Skeletal muscle tissue (tissue), 4 donors: Measurements from ENCODE around the gene XPO6. TPM values are rescaled to one million over a fixed set of nuclear protein-coding genes. Genes with fewer than 3 reads are reported as not detected.

Experiments used
- H3K27ac ChIP-seq: one replicate; pipeline ENCODE4 v1.7.0; 2013; ENCODE audit warnings: mild to moderate bottlenecking, low read depth, low read length, inconsistent platforms
- H3K27me3 ChIP-seq, 3 donors: one replicate each; pipeline ENCODE4 v1.7.0; 2013; ENCODE audit warnings: low read length in 3 of 3; ENCODE audit not compliant: control insufficient read depth in 3 of 3, insufficient read depth in 3 of 3
- H3K36me3 ChIP-seq, 3 donors: one replicate each; pipeline ENCODE4 v1.7.0; 2013; ENCODE audit warnings: low read length in 3 of 3; ENCODE audit not compliant: control insufficient read depth in 3 of 3, insufficient read depth in 3 of 3
- H3K4me1 ChIP-seq, 3 donors: one replicate each; pipeline ENCODE4 v1.7.0; 2013; ENCODE audit warnings: low read length in 3 of 3, mild to moderate bottlenecking in 3 of 3; ENCODE audit not compliant: control insufficient read depth in 3 of 3, insufficient read depth in 3 of 3
- H3K4me3 ChIP-seq, 3 donors: one replicate each; pipeline ENCODE4 v1.7.0; 2013; ENCODE audit warnings: low read length in 3 of 3
- H3K9ac ChIP-seq, 3 donors: one replicate each; pipeline ENCODE4 v1.7.0; 2013; ENCODE audit warnings: low read length in 3 of 3, mild to moderate bottlenecking in 3 of 3, moderate library complexity in 2 of 3, low read depth in 1 of 3
- H3K9me3 ChIP-seq, 3 donors: one replicate each; pipeline ENCODE4 v1.7.0; 2013; ENCODE audit warnings: low read length in 3 of 3; ENCODE audit not compliant: control insufficient read depth in 3 of 3
- total RNA-seq: library from RNA; depleted of rRNA; stranded (reverse); fragments of >200 nt; gene quantifications from one replicate; pipeline ENCODE4 v1.2.3, GENCODE V29; 2014
- donor health status: Osteomylitis.

XPO6 gene
- total RNA-seq, 1 donor from 2014 or later, result 33.9 TPM

GRCh38 chr16:28212532-28212873 lies 738 bp upstream of the XPO6 start:
- Histone ChIP-seq H3K36me3 (peaks cover 8 to 10% (median 9%) of the 10 kb centered on the region in 3 donors), H3K4me3 (peak overlapping the region; percentile 82 to 93 (median 87)), H3K4me1 (peaks cover 9 to 26% (median 10%) of the 10 kb centered on the region in 3 donors), H3K27ac (no peak overlapping the region), H3K9me3 (no peaks in the 10 kb centered on the region), H3K27me3 (no peaks in the 10 kb centered on the region), H3K9ac (peak overlapping the region in 1 of 3 donors; percentile 20)

GRCh38 chr16:28210979-28211588 lies 681 bp downstream of the XPO6 start:
- H3K4me3 ChIP-seq, result peak overlapping the region; percentile 64 to 87 (median 76)
- peak overlapping the region; percentile 69 to 87 (median 80) for H3K9ac ChIP-seq
- H3K4me1 ChIP-seq, result peaks cover 9 to 29% (median 10%) of the 10 kb centered on the region in 3 donors
- no peaks in the 10 kb centered on the region for H3K27me3 ChIP-seq
- peak overlapping the region; percentile 68 for H3K27ac ChIP-seq
- H3K9me3 ChIP-seq, result no peaks in the 10 kb centered on the region
- H3K36me3 ChIP-seq, result peaks cover 9 to 10% (median 10%) of the 10 kb centered on the region in 3 donors

DNA sequence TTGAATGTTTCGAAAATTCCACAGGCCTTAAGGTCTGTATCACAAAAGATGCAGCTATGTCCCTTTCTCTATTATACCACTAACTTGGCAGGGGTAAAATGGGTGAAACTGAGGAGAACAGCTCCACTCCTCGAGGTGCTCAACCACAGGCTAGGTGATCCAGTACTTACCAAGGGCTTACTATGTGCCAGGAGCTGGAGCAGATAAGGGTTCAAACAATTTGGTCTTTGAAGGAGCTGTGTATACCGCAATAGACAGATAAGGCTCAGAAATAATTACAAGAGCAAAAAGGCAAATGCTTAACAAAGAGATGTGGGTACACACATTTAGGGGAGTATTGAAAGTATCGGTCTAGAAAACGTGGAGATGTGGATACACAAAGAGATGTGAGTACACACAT lies 1.5 kb downstream of the XPO6 start:
- Histone ChIP-seq H3K4me3 (peak overlapping the region in 2 of 3 donors; percentile 29 to 64), H3K36me3 (peaks cover 9 to 14% (median 10%) of the 10 kb centered on the region in 3 donors), H3K4me1 (peaks cover 9 to 29% (median 10%) of the 10 kb centered on the region in 3 donors), H3K27me3 (no peaks in the 10 kb centered on the region), H3K27ac (no peak overlapping the region), H3K9ac (no peak overlapping the region), H3K9me3 (no peaks in the 10 kb centered on the region)

DNA sequence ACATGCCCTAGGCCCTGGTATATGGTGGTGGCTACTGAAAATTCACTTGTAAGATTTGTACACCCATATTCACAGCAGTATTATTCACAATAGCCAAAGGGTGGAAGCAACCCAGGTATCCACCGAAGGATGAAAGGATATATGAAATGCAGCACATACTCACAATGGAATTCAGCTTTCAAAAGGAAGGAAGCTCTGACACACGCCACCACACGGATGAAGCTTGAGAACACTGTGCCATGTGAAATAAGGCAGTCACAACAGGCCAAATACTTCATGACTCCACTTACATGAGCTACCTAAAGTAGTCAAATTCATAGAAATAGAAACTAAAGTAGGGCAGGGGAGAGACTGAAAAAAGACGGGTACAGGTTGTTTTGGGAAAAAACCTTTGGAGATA lies 2.9 kb downstream of the XPO6 start:
- peaks cover 16 to 38% (median 17%) of the 10 kb centered on the region in 3 donors for H3K4me1 ChIP-seq
- peaks cover 13 to 24% (median 18%) of the 10 kb centered on the region in 3 donors for H3K36me3 ChIP-seq

DNA sequence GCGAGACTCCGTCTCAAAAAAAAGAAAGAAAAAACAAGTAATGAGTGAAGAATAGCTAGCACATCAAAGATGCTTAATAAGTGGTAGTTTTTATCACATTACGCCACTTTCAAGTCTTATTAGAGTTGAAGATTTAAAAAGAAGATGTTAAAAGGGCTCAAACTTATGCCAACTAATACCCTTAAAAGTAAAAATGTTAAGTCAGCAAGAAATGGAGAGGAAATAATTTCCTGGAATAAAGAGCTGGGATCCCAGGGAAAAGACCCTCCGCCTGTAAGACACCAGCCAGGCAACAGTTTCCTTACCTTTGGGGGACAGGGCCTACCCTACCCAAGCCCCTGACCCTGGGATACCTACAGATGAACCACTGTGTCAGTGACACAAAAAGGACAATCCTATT lies 3.6 kb downstream of the XPO6 start:
- Histone ChIP-seq H3K4me3 (no peak overlapping the region), H3K4me1 (peaks cover 16 to 39% (median 21%) of the 10 kb centered on the region in 3 donors), H3K27me3 (no peaks in the 10 kb centered on the region), H3K36me3 (peaks cover 13 to 24% (median 18%) of the 10 kb centered on the region in 3 donors), H3K9ac (no peak overlapping the region), H3K9me3 (no peaks in the 10 kb centered on the region), H3K27ac (no peak overlapping the region)

More for the DNA sequence above, 2.9 kb downstream of the XPO6 start:
- Histone ChIP-seq H3K4me3 (no peak overlapping the region), H3K27ac (no peak overlapping the region), H3K27me3 (no peaks in the 10 kb centered on the region), H3K9me3 (no peaks in the 10 kb centered on the region), H3K9ac (no peak overlapping the region)

DNA sequence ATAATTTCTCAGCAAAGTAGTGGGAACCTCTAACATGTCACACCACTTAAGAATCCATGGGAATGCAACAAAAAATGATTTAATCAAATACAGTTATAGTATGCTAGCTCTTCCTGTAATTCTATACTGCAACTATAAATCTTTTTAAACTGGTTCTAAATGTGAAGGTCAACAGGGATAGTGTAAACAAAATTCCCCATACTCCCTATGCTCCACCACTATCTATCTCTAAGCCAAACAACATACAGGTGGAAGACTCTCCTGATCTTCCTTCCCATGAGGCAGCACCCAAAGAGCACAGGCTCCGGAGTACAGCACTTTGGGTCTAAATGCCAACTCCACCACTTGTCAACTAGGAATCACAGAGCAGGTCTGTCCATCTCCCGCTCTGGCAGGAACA lies 4.4 kb downstream of the XPO6 start:
- H3K36me3 ChIP-seq, result peaks cover 17 to 30% (median 22%) of the 10 kb centered on the region in 3 donors
- H3K9me3 ChIP-seq, result no peaks in the 10 kb centered on the region
- H3K4me1 ChIP-seq, result peaks cover 12 to 35% (median 21%) of the 10 kb centered on the region in 3 donors

GRCh38 chr16:28205974-28206373 lies 5.8 kb downstream of the XPO6 start:
- no peak overlapping the region for H3K27ac ChIP-seq
- no peaks in the 10 kb centered on the region for H3K9me3 ChIP-seq
- no peak overlapping the region for H3K9ac ChIP-seq
- H3K4me3 ChIP-seq, result no peak overlapping the region
- no peaks in the 10 kb centered on the region for H3K27me3 ChIP-seq
- peaks cover 10 to 29% (median 20%) of the 10 kb centered on the region in 3 donors for H3K4me1 ChIP-seq
- H3K36me3 ChIP-seq, result peaks cover 24 to 35% (median 26%) of the 10 kb centered on the region in 3 donors

More for the DNA sequence above, 4.4 kb downstream of the XPO6 start:
- Histone ChIP-seq H3K27me3 (no peaks in the 10 kb centered on the region), H3K9ac (no peak overlapping the region), H3K4me3 (no peak overlapping the region), H3K27ac (no peak overlapping the region)

- H3K36me3 ChIP-seq, result peaks cover 24 to 35% (median 27%) of the 10 kb centered on the region in 3 donors
- H3K4me3 ChIP-seq, result no peak overlapping the region
These were observed 6.5 kb downstream of the XPO6 start for GRCh38 chr16:28205117-28205899.

DNA sequence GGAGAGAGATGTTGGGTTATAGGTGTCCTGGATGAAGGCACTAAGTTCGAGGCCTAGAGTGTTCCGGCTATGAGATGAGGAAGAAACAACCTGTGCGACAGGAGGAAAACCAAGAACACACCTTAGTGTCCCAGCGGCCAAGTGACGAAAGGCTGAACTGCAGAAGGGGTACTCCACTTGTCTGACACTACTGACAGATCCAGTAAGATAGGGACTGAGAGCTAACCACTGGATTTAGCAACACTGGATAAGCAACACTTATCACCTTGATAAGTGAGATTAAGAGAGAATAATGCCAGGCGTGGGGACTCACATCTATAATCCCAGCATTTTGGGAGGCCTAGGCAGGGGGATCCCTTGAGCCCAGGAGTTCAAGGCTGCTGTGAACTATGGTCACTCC lies 7.1 kb downstream of the XPO6 start:
- H3K36me3 ChIP-seq, result peaks cover 20 to 35% (median 27%) of the 10 kb centered on the region in 3 donors

More at GRCh38 chr16:28205117-28205899, 6.5 kb downstream of the XPO6 start:
- H3K9ac ChIP-seq, result no peak overlapping the region
- H3K9me3 ChIP-seq, result no peaks in the 10 kb centered on the region
- no peak overlapping the region for H3K27ac ChIP-seq
- peaks cover 7 to 22% (median 14%) of the 10 kb centered on the region in 3 donors for H3K4me1 ChIP-seq
- no peaks in the 10 kb centered on the region for H3K27me3 ChIP-seq

GRCh38 chr16:28204204-28204603 lies 7.6 kb downstream of the XPO6 start:
- H3K9me3 ChIP-seq, result no peaks in the 10 kb centered on the region
- H3K27ac ChIP-seq, result no peak overlapping the region
- no peak overlapping the region for H3K4me3 ChIP-seq
- H3K9ac ChIP-seq, result peak overlapping the region in 2 of 3 donors; percentile 40 to 51
- H3K27me3 ChIP-seq, result no peaks in the 10 kb centered on the region
- peaks cover 7 to 15% (median 11%) of the 10 kb centered on the region in 3 donors for H3K4me1 ChIP-seq
- peaks cover 20 to 35% (median 27%) of the 10 kb centered on the region in 3 donors for H3K36me3 ChIP-seq

More for the DNA sequence above, 7.1 kb downstream of the XPO6 start:
- H3K9ac ChIP-seq, result peak overlapping the region in 2 of 3 donors; percentile 40 to 51
- no peak overlapping the region for H3K27ac ChIP-seq
- no peak overlapping the region for H3K4me3 ChIP-seq
- H3K27me3 ChIP-seq, result no peaks in the 10 kb centered on the region
- peaks cover 7 to 15% (median 11%) of the 10 kb centered on the region in 3 donors for H3K4me1 ChIP-seq
- H3K9me3 ChIP-seq, result no peaks in the 10 kb centered on the region
